Fibroblast of skin of abdomen (primary cell): ENCODE data around the gene GTSE1.

Source experiments
- DNase-seq: peaks from one replicate; pipeline ENCODE4 v3.0.0-alpha.2; 2013

GTSE1 gene

GRCh38 chr22:46367707-46368191 lies 71.1 kb downstream of the GTSE1 start:
- DNase-seq = peak; percentile 39

GRCh38 chr22:46368422-46368821 lies 71.8 kb downstream of the GTSE1 start:
- no peak for DNase-seq

GRCh38 chr22:46368871-46369715 lies 72.4 kb downstream of the GTSE1 start:
- DNase-seq = no peak

- no peak for DNase-seq
Observed at GRCh38 chr22:46369716-46370583, 73.3 kb downstream of the GTSE1 start.

- DNase-seq = no peak
Observed at GRCh38 chr22:46370584-46371291, 74.1 kb downstream of the GTSE1 start.

- DNase-seq = no peak
Observed at GRCh38 chr22:46371623-46372226, 75.1 kb downstream of the GTSE1 start.

GRCh38 chr22:46372686-46373085 lies 76.0 kb downstream of the GTSE1 start:
- DNase-seq = no peak

- no peak for DNase-seq
Observed at GRCh38 chr22:46373159-46373558, 76.5 kb downstream of the GTSE1 start.

- DNase-seq = no peak
Observed at GRCh38 chr22:46373921-46374662, 77.4 kb downstream of the GTSE1 start.

- no peak for DNase-seq
Observed at GRCh38 chr22:46374663-46375474, 78.2 kb downstream of the GTSE1 start.

- DNase-seq = no peak
Observed at GRCh38 chr22:46376111-46376510, 79.4 kb downstream of the GTSE1 start.

GRCh38 chr22:46376908-46377524 lies 80.3 kb downstream of the GTSE1 start:
- DNase-seq = no peak

GRCh38 chr22:46377525-46378425 lies 81.1 kb downstream of the GTSE1 start:
- no peak for DNase-seq

GRCh38 chr22:46378426-46379065 lies 81.9 kb downstream of the GTSE1 start:
- DNase-seq = no peak

GRCh38 chr22:46379066-46379930 lies 82.6 kb downstream of the GTSE1 start:
- DNase-seq = no peak

- no peak for DNase-seq
Observed at GRCh38 chr22:46380069-46380468, 83.4 kb downstream of the GTSE1 start.
